ENCODE data around the gene RIPOR3. TPM values are rescaled to one million over a fixed set of nuclear protein-coding genes. Genes with fewer than 3 reads are reported as not detected.

The RIPOR3 gene
- total RNA-seq, 8 experiments from 2014 or later, result 1.0 to 13.0 (median 2.8) TPM

DNA sequence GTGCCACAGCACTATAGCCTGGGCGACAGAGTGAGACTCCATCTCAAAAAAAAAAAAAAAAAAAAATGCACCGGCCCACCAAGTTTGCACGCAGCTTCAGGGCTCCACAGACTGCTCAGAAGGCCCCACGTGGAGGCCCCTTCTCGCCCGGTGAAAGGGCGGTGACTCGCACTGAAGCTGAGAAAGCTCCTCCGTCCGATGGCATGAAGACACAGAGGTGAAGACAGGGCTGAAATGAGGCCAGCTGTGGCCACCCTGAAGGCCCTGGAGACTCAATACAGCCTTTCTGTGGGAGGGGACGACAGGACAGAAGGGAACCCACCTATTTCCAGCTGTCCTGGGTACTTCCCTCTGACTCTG lies 97.1 kb downstream of the RIPOR3 start:
- WGBS, 10 experiments, result 55 to 100% (median 67%) methylated on average over 1 to 10 of the region's 11 CpGs; no CpG with 5 or more reads in 5 of the 10 experiments
- peaks cover 4 to 18% of the 10 kb centered on the region in 2 donors for H3K4me1 ChIP-seq (replicated peaks in 1 of 2)
- in situ Hi-C loops (cut with MboI; ENCODE audit: low pct_unique_long_range_greater_than_20kb in 2 of 9, low sequenced_read_pairs in 9 of 9, unreplicated experiment in 9 of 9), result loop anchor here in 2 of 9 experiments (25.0 kb wide), 1 partner anchor 407 kb away; the partner anchor contains the start of gene CEBPB (in 2 of the 2)
- peak in 5 of 8 experiments; percentile 8 to 15 (median 13) for ATAC-seq (replicated peaks in 6 of 8)
- no peak overlapping the region for H3K27ac ChIP-seq
- H3K4me3 ChIP-seq, result no peak overlapping the region

DNA sequence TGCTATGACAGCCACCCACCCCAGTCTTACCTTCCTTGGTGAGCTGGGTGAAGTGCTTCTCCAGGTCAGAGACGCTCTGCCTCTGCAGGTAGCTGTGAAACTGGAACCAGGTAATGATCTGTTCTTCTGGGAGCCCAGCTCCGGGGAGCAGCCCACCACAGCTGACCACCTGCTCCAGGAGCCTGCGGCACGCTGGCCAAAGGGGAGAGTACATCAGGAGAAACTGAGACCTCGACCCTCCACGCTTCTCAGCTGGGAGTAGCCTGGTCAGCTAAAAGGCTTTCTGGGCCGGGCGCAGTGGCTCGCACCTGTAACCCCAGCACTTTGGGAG lies 98.4 kb downstream of the RIPOR3 start:
- Histone ChIP-seq H3K4me3 (no peak overlapping the region), H3K27ac (no peak overlapping the region), H3K4me1 (replicated peaks in 1 of 2) (peaks cover 4 to 18% of the 10 kb centered on the region in 2 donors)
- in situ Hi-C loops (cut with MboI; ENCODE audit: low pct_unique_long_range_greater_than_20kb in 2 of 9, low sequenced_read_pairs in 9 of 9, unreplicated experiment in 9 of 9), result loop anchor here in 2 of 9 experiments (25.0 kb wide), 1 partner anchor 406 kb away; the partner anchor contains the start of gene CEBPB (in 2 of the 2)
- no peak for ATAC-seq (replicated peaks in 6 of 8)
- 80 to 89% methylated on average over 1 to 3 of the region's 9 CpGs; no CpG with 5 or more reads in 8 of the 10 experiments for WGBS, 10 experiments

- no peak for ATAC-seq (replicated peaks in 6 of 8)
- 40 to 100% (median 94%) methylated on average over 1 to 10 of the region's 19 CpGs; no CpG with 5 or more reads in 2 of the 10 experiments for WGBS, 10 experiments
Observed at GRCh38 chr20:50592282-50593004, 98.9 kb downstream of the RIPOR3 start.

GRCh38 chr20:50591233-50591852 lies 100.0 kb downstream of the RIPOR3 start:
- in situ Hi-C loops (cut with MboI; ENCODE audit: low pct_unique_long_range_greater_than_20kb in 2 of 9, low sequenced_read_pairs in 9 of 9, unreplicated experiment in 9 of 9), result loop anchor here in 2 of 9 experiments (25.0 kb wide), 1 partner anchor 404 kb away; the partner anchor contains the start of gene CEBPB (in 2 of the 2)
- Histone ChIP-seq H3K4me1 (replicated peaks in 1 of 2) (peaks cover 4 to 17% of the 10 kb centered on the region in 2 donors), H3K4me3 (no peak overlapping the region), H3K27ac (no peak overlapping the region)
- no peak for ATAC-seq (replicated peaks in 6 of 8)
- WGBS, 10 experiments, result 83 to 100% (median 90%) methylated on average over 1 to 4 of the region's 5 CpGs

More at GRCh38 chr20:50592282-50593004, 98.9 kb downstream of the RIPOR3 start:
- Histone ChIP-seq H3K4me1 (replicated peaks in 1 of 2) (peaks cover 4 to 18% of the 10 kb centered on the region in 2 donors), H3K27ac (no peak overlapping the region), H3K4me3 (no peak overlapping the region)
- in situ Hi-C loops (cut with MboI; ENCODE audit: low pct_unique_long_range_greater_than_20kb in 2 of 9, low sequenced_read_pairs in 9 of 9, unreplicated experiment in 9 of 9), result loop anchor here in 2 of 9 experiments (25.0 kb wide), 1 partner anchor 405 kb away; the partner anchor contains the start of gene CEBPB (in 2 of the 2)

GRCh38 chr20:50590348-50590664 lies 101.0 kb downstream of the RIPOR3 start:
- WGBS, 10 experiments, result 64 to 100% (median 93%) methylated on average over 2 to 6 of the region's 11 CpGs; no CpG with 5 or more reads in 3 of the 10 experiments
- Histone ChIP-seq H3K27ac (no peak overlapping the region), H3K4me1 (replicated peaks in 1 of 2) (peaks cover 0 to 9% of the 10 kb centered on the region in 2 donors), H3K4me3 (no peak overlapping the region)
- in situ Hi-C loops (cut with MboI; ENCODE audit: low pct_unique_long_range_greater_than_20kb in 2 of 9, low sequenced_read_pairs in 9 of 9, unreplicated experiment in 9 of 9), result loop anchor here in 2 of 9 experiments (25.0 kb wide), 1 partner anchor 403 kb away; the partner anchor contains the start of gene CEBPB (in 2 of the 2)
- ATAC-seq (replicated peaks in 6 of 8), result no peak

- ATAC-seq (replicated peaks in 6 of 8), result no peak
- WGBS, 10 experiments, result 86 to 100% (median 97%) methylated on average over 1 to 10 of the region's 20 CpGs; no CpG with 5 or more reads in 1 of the 10 experiments
- no peak overlapping the region for H3K4me3 ChIP-seq
- in situ Hi-C loops (cut with MboI; ENCODE audit: low pct_unique_long_range_greater_than_20kb in 2 of 9, low sequenced_read_pairs in 9 of 9, unreplicated experiment in 9 of 9), result loop anchor here in 3 of 9 experiments (10.0 to 25.0 kb wide), 2 partner anchors 402 to 405 kb away; partner anchors contain the start of gene CEBPB (in 2 of the 3)
- H3K27ac ChIP-seq, result no peak overlapping the region
- peaks cover 0 to 9% of the 10 kb centered on the region in 2 donors for H3K4me1 ChIP-seq (replicated peaks in 1 of 2)
Observed at GRCh38 chr20:50589548-50590347, 101.6 kb downstream of the RIPOR3 start.

GRCh38 chr20:50588034-50588736 lies 103.2 kb downstream of the RIPOR3 start:
- H3K4me3 ChIP-seq, result no peak overlapping the region
- H3K4me1 ChIP-seq (replicated peaks in 1 of 2), result no peaks in the 10 kb centered on the region
- in situ Hi-C loops (cut with MboI; ENCODE audit: low pct_unique_long_range_greater_than_20kb in 2 of 9, low sequenced_read_pairs in 9 of 9, unreplicated experiment in 9 of 9), result loop anchor here in 3 of 9 experiments (10.0 to 25.0 kb wide), 2 partner anchors 401 to 403 kb away; partner anchors contain the start of gene CEBPB (in 2 of the 3)
- H3K27ac ChIP-seq, result no peak overlapping the region
- peak in 6 of 8 experiments; percentile 44 to 75 (median 62) for ATAC-seq (replicated peaks in 6 of 8)
- WGBS, 10 experiments, result 0 to 90% (median 58%) methylated on average over 1 to 11 of the region's 12 CpGs

GRCh38 chr20:50587291-50587961 lies 103.9 kb downstream of the RIPOR3 start:
- 83 to 100% (median 100%) methylated on average over 1 to 6 of the region's 19 CpGs; no CpG with 5 or more reads in 1 of the 10 experiments for WGBS, 10 experiments
- Histone ChIP-seq H3K27ac (no peak overlapping the region), H3K4me1 (replicated peaks in 1 of 2) (no peaks in the 10 kb centered on the region), H3K4me3 (no peak overlapping the region)
- ATAC-seq (replicated peaks in 6 of 8), result peak in 2 of 8 experiments; percentile 15 to 21
- in situ Hi-C loops (cut with MboI; ENCODE audit: low pct_unique_long_range_greater_than_20kb in 2 of 9, low sequenced_read_pairs in 9 of 9, unreplicated experiment in 9 of 9), result loop anchor here in 3 of 9 experiments (10.0 to 25.0 kb wide), 2 partner anchors 400 to 403 kb away; partner anchors contain the start of gene CEBPB (in 2 of the 3)

DNA sequence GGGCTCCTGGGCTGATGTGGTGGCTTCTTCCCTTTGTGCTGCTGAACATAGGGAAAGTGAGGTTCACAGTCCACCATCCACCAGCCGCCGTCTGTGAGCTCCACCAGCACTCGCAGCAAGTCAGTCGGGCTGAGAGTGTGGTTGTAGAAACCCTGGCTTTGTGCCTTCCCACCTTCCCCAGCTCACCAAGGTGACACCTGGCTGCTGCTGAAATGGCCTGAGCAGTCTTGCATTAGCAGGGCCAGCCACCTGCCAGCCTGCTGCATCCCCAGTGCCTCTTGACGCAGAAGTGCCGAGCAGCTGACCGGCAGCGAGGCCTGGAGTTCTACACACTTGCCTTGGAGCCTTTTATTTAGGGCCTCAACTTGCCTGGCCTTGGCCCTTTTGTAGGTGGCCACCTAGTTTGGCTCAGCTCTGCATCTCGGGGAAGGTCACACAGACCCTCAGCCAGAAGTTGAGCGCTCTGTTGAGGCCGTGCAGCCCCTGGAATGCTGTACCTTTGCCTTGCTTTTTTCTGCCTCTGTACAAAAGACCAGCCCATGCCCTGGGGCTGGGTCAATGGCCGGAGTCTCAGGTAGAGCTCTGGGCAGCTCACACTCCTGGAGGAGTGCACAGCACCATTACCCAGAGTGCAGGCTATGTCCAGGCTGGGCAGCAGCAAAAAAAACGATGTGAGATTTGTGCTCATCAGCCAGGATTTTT lies 104.7 kb downstream of the RIPOR3 start:
- in situ Hi-C loops (cut with MboI; ENCODE audit: low pct_unique_long_range_greater_than_20kb in 2 of 9, low sequenced_read_pairs in 9 of 9, unreplicated experiment in 9 of 9), result loop anchor here in 3 of 9 experiments (10.0 to 25.0 kb wide), 2 partner anchors 399 to 402 kb away; partner anchors contain the start of gene CEBPB (in 2 of the 3)
- H3K4me1 ChIP-seq (replicated peaks in 1 of 2), result no peaks in the 10 kb centered on the region
- H3K4me3 ChIP-seq, result no peak overlapping the region
- no peak overlapping the region for H3K27ac ChIP-seq
- peak in 2 of 8 experiments; percentile 21 to 29 for ATAC-seq (replicated peaks in 6 of 8)
- WGBS, 10 experiments, result 0 to 100% (median 83%) methylated on average over 1 to 8 of the region's 13 CpGs; no CpG with 5 or more reads in 3 of the 10 experiments

- no peak for ATAC-seq (replicated peaks in 6 of 8)
- H3K4me3 ChIP-seq, result no peak overlapping the region
- no peak overlapping the region for H3K27ac ChIP-seq
- in situ Hi-C loops (cut with MboI; ENCODE audit: low pct_unique_long_range_greater_than_20kb in 2 of 9, low sequenced_read_pairs in 9 of 9, unreplicated experiment in 9 of 9), result loop anchor here in 3 of 9 experiments (10.0 to 25.0 kb wide), 2 partner anchors 398 to 401 kb away; partner anchors contain the start of gene CEBPB (in 2 of the 3)
- no peaks in the 10 kb centered on the region for H3K4me1 ChIP-seq (replicated peaks in 1 of 2)
- WGBS, 10 experiments, result 85 to 100% (median 100%) methylated on average over 1 to 5 of the region's 9 CpGs; no CpG with 5 or more reads in 1 of the 10 experiments
Observed at GRCh38 chr20:50585678-50586077, 105.7 kb downstream of the RIPOR3 start.

GRCh38 chr20:50585214-50585613 lies 106.1 kb downstream of the RIPOR3 start:
- no peak for ATAC-seq (replicated peaks in 6 of 8)
- in situ Hi-C loops (cut with MboI; ENCODE audit: low pct_unique_long_range_greater_than_20kb in 2 of 9, low sequenced_read_pairs in 9 of 9, unreplicated experiment in 9 of 9), result loop anchor here in 3 of 9 experiments (10.0 to 25.0 kb wide), 2 partner anchors 398 to 400 kb away; partner anchors contain the start of gene CEBPB (in 2 of the 3)
- no peak overlapping the region for H3K27ac ChIP-seq
- no peak overlapping the region for H3K4me3 ChIP-seq
- H3K4me1 ChIP-seq (replicated peaks in 1 of 2), result no peaks in the 10 kb centered on the region
- WGBS, 10 experiments, result 53 to 100% (median 92%) methylated on average over 1 to 5 of the region's 5 CpGs; no CpG with 5 or more reads in 1 of the 10 experiments

All from motor neuron (in vitro differentiated cells).